Measurements from ENCODE around the gene NSRP1. TPM values are rescaled to one million over a fixed set of nuclear protein-coding genes. Genes with fewer than 3 reads are reported as not detected.
"Not testable (repeated sequence)": the region's sequence is repeated elsewhere in the genome, so short reads cannot be mapped to it uniquely, and the experiment has no call there.

NSRP1 gene
- total RNA-seq, 2 experiments from 2014 or later, result 26.1 to 29.7 TPM

DNA sequence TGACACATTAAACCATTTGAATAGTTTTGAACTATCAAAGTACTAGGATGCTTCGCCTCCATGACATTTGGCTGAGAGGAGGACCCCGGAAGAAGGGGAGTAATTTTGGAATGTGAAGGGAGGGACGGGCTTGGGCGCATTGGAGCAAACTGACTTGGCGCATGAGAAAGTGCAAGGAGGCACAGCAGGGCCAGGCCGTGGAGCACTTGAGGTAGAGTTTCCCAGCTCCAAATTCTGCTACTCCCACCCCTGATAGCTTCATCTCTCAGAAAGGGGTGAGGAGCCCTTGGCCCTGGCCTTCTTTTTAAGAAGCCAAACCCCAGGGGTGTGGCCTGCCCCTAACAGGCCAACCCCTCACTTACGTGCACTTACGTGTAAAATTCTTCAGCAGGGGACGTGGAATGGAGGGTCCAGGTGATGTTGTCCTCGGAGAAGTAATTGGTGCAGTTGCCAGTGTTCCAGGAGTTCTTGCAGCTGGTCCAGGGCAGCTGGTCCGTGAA is 101.2 kb downstream of the NSRP1 start:
- H3K4me1 Mint-ChIP-seq, result no peaks in the 10 kb centered on the region
- H3K9me3 Mint-ChIP-seq, result no peaks in the 10 kb centered on the region
- H3K36me3 Mint-ChIP-seq, result no peaks in the 10 kb centered on the region
- no peak overlapping the region for H3K27ac Mint-ChIP-seq
- H3K4me3 Mint-ChIP-seq, result no peak overlapping the region
- no peak for DNase-seq
- H3K27me3 Mint-ChIP-seq, result no peaks in the 10 kb centered on the region

DNA sequence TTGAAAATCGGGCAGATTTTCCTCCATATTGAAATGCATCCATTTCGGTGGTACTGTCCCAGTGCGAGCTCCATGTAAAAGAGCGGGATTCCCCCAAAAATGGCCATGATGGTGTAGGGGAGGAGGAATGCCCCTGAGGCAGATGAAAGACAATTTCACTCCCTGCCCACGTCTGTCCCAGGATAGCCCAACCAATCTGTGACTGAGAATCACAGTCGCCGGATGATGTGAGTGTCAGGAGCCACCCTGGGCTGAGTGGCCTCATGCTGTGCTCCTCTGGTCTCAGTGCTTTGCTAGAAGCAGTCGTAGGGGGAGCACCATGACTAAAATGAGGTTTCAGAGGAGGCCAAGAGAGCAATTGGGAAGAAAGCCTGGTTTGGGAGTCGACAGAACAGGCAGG is 102.2 kb downstream of the NSRP1 start:
- Mint-ChIP-seq H3K4me3 (no peak overlapping the region), H3K36me3 (no peaks in the 10 kb centered on the region), H3K27ac (no peak overlapping the region), H3K4me1 (no peaks in the 10 kb centered on the region), H3K9me3 (no peaks in the 10 kb centered on the region), H3K27me3 (no peaks in the 10 kb centered on the region)
- no peak for DNase-seq

DNA sequence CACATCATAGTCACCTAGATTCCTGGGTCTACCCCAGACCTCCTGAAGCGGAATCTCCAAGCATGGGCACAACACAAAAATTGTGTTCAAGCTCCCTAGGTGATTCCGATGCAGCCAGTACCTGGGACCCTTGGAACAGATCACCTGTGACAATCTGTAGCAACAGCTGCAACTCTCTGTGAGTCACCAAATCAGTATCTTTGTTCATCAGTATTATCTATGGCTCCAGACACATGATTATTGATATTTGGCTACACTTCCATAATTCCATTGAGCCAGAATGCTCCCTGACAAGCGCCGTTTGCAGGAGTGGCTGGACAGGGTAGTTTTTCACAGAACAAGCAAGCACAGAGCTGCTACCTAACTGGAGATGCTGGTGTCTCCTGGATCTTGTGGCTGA is 102.7 kb downstream of the NSRP1 start:
- no peak for DNase-seq
- no peaks in the 10 kb centered on the region for H3K27me3 Mint-ChIP-seq

DNA sequence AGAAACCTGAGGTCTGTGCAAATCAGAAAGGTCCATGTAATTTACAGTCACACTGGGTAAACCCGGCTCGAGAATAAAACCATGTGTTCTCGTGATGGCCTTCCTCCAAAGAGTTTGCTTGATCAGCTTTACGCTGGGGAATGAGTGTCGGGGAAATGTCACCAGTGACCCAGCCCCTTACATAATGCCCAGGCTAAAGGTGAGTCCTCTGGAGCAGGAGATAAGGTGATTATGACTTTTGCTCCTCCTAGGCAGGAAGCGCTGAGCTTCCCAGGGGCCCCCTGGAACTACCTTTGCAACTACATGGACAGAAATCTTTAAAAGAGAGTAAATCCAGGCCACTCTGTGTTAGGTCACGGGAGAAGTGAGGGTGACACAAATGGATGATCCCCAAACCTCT is 103.2 kb downstream of the NSRP1 start:
- no peak overlapping the region for H3K27ac Mint-ChIP-seq

More for the DNA sequence above, 102.7 kb downstream of the NSRP1 start:
- H3K4me3 Mint-ChIP-seq, result no peak overlapping the region
- H3K36me3 Mint-ChIP-seq, result no peaks in the 10 kb centered on the region
- H3K4me1 Mint-ChIP-seq, result no peaks in the 10 kb centered on the region
- H3K27ac Mint-ChIP-seq, result no peak overlapping the region
- no peaks in the 10 kb centered on the region for H3K9me3 Mint-ChIP-seq

DNA sequence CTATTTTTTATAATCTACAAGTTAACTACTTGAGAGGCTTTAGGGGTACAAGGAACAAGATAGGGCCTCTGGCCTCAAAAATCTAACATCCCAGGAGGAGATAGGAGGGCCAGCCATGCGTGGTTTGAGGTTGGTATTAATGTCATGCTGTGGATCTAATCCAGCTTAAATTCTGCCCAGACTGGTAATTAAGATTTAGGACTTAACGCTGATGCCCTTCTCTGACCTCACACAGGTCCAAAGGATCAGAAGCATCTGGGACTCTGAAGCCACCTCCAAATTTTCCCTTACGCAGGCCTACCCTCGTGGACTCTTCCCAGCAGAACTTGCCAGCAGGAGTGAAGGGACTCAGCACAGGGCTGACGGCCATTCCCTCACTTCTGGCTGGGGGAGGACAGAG is 103.8 kb downstream of the NSRP1 start:
- DNase-seq, result no peak
- no peaks in the 10 kb centered on the region for H3K4me1 Mint-ChIP-seq
- H3K4me3 Mint-ChIP-seq, result no peak overlapping the region
- H3K36me3 Mint-ChIP-seq, result no peaks in the 10 kb centered on the region
- no peaks in the 10 kb centered on the region for H3K9me3 Mint-ChIP-seq
- no peaks in the 10 kb centered on the region for H3K27me3 Mint-ChIP-seq
- no peak overlapping the region for H3K27ac Mint-ChIP-seq

More for the DNA sequence above, 103.2 kb downstream of the NSRP1 start:
- no peak overlapping the region for H3K4me3 Mint-ChIP-seq
- H3K9me3 Mint-ChIP-seq, result no peaks in the 10 kb centered on the region
- no peaks in the 10 kb centered on the region for H3K4me1 Mint-ChIP-seq
- H3K27me3 Mint-ChIP-seq, result no peaks in the 10 kb centered on the region
- DNase-seq, result no peak
- H3K36me3 Mint-ChIP-seq, result no peaks in the 10 kb centered on the region

DNA sequence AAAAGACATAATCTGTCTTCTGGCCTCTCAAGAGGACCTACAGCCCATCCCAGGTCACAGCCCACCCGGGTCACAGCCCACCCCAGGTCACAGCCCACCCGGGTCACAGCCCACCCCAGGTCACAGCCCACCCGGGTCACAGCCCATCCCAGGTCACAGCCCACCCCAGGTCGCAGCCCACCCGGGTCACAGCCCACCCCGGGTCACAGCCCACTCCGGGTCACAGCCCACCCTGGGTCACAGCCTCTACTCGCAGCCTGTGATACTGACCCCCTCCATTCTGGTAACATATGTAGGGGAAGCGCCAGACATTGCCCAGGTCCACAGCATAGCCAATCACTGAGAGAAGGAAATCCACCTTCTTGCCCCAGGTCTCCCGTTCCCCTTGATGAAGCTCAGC is 104.7 kb downstream of the NSRP1 start:
- Mint-ChIP-seq H3K27ac (no peak overlapping the region), H3K27me3 (no peaks in the 10 kb centered on the region), H3K36me3 (no peaks in the 10 kb centered on the region), H3K9me3 (no peaks in the 10 kb centered on the region), H3K4me1 (no peaks in the 10 kb centered on the region), H3K4me3 (no peak overlapping the region)
- no peak for DNase-seq

DNA sequence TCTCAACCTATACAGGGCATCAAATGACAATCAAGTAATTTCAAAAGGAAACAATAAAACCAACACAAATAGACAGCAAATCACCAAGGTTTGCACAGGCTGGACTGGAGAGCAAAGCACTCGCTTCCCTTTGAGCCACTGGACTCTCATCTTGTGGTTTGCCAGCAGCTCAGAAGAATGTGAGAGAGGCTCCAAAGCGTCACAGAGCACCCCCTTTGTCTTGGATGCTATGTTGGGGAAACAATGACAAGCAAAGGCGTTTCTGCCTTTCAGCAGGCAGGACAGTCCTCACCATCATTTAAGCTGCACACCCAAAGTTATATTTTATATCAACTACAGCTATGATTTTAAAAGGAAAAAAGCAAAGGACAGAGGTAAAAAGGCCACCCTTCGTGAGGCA is 105.6 kb downstream of the NSRP1 start:
- Mint-ChIP-seq H3K9me3 (no peaks in the 10 kb centered on the region), H3K27me3 (no peaks in the 10 kb centered on the region), H3K4me3 (no peak overlapping the region), H3K27ac (no peak overlapping the region), H3K4me1 (no peaks in the 10 kb centered on the region), H3K36me3 (no peaks in the 10 kb centered on the region)
- DNase-seq, result no peak

DNA sequence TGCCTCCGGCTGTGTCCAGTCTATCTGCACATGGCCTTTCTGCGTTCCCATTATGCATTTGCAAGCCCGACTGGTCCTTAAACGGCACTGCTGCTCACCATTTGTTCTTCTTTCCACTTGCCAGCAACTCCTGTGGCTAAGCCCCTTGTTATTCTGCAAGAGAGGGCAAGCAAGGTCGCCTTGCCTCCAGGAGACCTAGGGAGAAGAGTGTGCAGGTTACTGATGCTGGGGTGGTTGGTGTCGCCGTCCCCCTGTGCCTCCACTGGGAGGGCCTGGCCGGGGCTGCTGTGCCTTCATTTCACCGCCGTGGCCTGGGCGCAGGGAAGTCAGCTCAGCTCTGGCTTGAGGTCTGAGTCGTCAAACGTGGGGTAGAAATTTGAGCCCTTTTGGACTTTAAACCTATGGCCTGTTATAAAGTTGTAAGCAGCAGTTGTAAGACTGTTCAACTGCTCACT is 106.1 kb downstream of the NSRP1 start:
- Mint-ChIP-seq H3K9me3 (no peaks in the 10 kb centered on the region), H3K27ac (no peak overlapping the region), H3K4me1 (no peaks in the 10 kb centered on the region), H3K27me3 (no peaks in the 10 kb centered on the region), H3K4me3 (no peak overlapping the region), H3K36me3 (no peaks in the 10 kb centered on the region)
- DNase-seq, result no peak

DNA sequence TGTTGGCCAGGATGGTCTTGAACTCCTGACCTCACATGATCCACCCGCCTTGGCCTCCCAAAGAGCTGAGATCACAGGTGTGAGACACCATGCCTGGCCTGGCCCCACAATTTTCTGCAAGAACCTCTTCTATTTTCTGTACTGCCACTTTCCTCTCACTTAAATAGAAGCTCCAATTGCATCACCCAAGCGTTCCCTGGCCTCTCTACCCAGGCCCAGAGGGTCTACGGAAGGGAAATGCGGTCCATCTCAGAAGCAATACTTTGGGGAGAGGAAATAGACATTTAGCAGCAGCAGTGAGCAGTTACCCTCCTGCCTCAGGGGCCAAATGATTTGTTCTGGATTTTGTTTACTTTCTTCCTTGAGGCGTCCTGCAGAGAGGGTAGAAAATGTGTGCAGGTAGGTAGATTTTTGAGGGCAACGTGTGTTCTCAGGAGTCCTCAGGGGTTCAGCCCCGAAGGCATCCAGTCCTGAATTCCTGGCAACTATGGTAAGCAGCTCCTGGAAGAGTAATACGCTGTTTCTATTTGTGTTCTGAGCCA is 107.9 kb downstream of the NSRP1 start:
- H3K4me3 Mint-ChIP-seq, result no peak overlapping the region
- H3K27ac Mint-ChIP-seq, result no peak overlapping the region
- H3K36me3 Mint-ChIP-seq, result no peaks in the 10 kb centered on the region
- peaks cover 5% of the 10 kb centered on the region for H3K27me3 Mint-ChIP-seq
- no peaks in the 10 kb centered on the region for H3K9me3 Mint-ChIP-seq
- no peaks in the 10 kb centered on the region for H3K4me1 Mint-ChIP-seq
- DNase-seq, result no peak

DNA sequence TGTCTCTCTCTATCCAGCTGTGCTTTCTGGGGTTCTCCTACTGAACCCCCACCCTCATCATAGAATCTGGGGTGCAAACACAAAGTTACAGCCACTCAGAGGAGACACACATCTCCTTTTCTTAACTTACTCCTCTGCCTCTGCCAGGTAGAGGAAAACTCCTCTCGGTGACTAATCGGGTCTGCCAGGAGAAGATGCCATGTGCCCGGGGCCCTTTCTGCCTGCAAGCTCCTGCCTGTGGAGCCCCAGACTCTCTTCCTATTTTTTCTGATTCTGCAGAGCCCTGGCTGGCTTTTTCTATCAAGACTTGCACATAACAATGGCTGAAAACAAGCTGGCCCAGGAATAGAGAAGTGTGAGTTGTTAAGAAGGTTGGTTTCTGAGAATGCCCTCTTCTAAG is 108.5 kb downstream of the NSRP1 start:
- no peaks in the 10 kb centered on the region for H3K36me3 Mint-ChIP-seq
- no peak overlapping the region for H3K27ac Mint-ChIP-seq
- DNase-seq, result no peak
- no peaks in the 10 kb centered on the region for H3K4me1 Mint-ChIP-seq
- H3K4me3 Mint-ChIP-seq, result no peak overlapping the region
- H3K27me3 Mint-ChIP-seq, result peaks cover 5% of the 10 kb centered on the region
- no peaks in the 10 kb centered on the region for H3K9me3 Mint-ChIP-seq

DNA sequence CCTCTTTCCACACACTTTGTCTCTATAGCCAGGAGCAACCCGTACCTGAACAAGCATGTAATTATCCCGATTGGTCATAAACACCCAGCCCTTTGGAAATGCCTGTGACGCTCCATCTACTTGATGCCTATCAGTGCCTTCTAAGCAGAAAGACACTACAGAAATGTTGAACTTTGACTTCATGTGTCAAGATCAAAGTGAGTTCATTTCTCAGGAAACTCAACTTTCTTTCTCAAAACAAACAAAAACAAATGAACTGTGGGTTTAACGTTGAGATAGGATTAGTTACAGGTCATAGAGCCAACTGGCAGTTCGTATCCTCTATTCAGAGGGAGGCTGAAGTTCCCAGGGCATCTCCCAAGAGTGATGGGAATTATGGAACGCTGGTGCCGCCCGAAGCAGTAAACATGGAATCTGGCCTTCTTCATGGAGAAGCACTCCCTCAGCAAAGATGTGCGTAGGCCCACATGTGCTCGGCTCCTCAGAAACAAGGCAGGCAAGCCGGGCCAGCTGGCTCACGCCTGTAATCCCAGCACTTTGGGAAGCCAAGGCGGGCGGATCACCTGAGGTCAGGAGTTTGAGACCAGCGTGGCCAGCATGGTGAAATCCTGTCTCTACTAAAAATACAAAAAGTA is 109.4 kb downstream of the NSRP1 start:
- Mint-ChIP-seq H3K9me3 (no peaks in the 10 kb centered on the region), H3K4me1 (no peaks in the 10 kb centered on the region), H3K27me3 (peaks cover 14% of the 10 kb centered on the region), H3K27ac (no peak overlapping the region), H3K36me3 (no peaks in the 10 kb centered on the region), H3K4me3 (no peak overlapping the region)
- no peak for DNase-seq

DNA sequence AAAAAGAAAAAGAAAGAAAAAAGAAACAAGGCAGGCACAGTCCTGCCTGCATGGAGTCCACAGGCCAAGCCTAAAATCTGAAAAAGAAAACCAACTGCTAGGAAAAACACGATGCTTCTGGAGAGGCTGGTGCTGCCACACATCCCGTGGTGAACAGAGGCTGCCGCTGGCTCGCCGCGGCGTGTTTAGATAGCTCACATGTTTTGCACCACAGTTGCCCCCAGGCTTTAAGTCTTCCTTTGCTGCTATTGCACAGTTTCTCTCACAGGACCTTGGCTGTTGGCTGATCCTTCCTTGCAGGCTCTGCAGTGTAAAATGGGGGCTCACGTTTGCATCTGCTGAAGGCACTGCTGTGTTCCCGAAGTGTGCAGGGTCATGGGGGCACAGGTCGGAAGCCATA is 110.3 kb downstream of the NSRP1 start:
- peaks cover 15% of the 10 kb centered on the region for H3K27me3 Mint-ChIP-seq
- H3K4me3 Mint-ChIP-seq, result no peak overlapping the region
- no peaks in the 10 kb centered on the region for H3K9me3 Mint-ChIP-seq
- no peaks in the 10 kb centered on the region for H3K4me1 Mint-ChIP-seq
- DNase-seq, result no peak
- no peaks in the 10 kb centered on the region for H3K36me3 Mint-ChIP-seq
- no peak overlapping the region for H3K27ac Mint-ChIP-seq

DNA sequence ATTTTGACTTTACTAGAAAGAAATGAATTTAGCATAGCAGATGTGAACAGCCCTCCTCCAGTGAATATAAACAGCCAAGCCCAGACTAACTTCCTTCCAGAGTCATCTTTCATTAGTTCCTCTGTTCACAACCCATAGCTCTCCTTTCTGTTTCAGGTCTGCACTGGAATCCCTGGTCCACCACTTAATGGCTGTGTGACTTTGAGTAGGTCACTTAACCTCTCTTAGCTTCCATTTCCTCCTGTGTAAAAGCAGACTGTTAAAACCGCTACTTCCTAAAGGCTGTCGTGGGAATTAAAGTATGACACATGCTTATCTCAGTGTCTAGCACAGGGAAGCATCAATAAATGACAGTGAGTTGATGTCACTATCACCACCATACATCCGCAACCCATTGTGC is 111.4 kb downstream of the NSRP1 start:
- DNase-seq, result no peak
- Mint-ChIP-seq H3K9me3 (no peaks in the 10 kb centered on the region), H3K36me3 (no peaks in the 10 kb centered on the region), H3K27ac (no peak overlapping the region), H3K4me1 (no peaks in the 10 kb centered on the region), H3K4me3 (no peak overlapping the region), H3K27me3 (peaks cover 27% of the 10 kb centered on the region)

DNA sequence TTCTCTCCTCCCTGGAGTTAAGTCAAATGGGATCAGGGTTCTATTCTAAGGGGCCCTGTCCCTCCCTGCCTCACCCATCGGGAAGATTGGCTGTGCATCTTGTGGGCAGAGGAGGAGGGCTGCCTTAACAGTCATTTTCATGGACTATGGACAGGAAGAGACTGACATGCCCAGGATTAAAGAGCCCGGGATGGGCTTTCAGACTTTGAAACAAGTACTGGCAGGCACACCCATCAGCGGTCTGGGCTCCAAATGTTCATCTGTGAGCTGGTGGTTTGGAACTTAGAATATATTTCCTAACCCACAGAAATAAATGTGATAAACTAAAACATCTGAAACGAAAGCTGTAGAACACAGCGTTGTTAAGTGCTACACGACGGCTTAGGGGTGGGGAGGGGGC is 112.4 kb downstream of the NSRP1 start:
- H3K9me3 Mint-ChIP-seq, result no peaks in the 10 kb centered on the region
- no peaks in the 10 kb centered on the region for H3K36me3 Mint-ChIP-seq
- no peak overlapping the region for H3K27ac Mint-ChIP-seq
- no peaks in the 10 kb centered on the region for H3K4me1 Mint-ChIP-seq
- no peak for DNase-seq
- no peak overlapping the region for H3K4me3 Mint-ChIP-seq
- peaks cover 37% of the 10 kb centered on the region for H3K27me3 Mint-ChIP-seq

DNA sequence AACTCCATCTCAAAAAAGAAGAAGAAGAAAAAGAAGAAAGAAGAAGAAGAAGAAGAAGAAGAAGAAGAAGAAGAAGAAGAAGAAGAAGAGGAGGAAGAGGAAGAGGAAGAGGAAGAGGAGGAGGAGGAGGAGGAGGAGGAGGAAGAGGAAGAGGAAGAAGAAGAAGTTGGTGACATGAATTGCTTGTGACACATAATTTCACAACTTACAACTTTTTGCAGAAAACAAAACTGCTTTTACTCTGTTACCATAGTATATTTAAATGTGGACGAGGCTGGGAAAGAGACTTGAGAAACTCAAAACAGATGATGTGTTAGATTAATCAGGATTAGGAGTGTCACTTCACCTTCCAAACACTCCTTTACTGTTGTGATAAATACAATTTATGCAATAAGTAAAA is 113.4 kb downstream of the NSRP1 start:
- H3K27ac Mint-ChIP-seq, H3K4me3 Mint-ChIP-seq, H3K9me3 Mint-ChIP-seq, DNase-seq, H3K36me3 Mint-ChIP-seq, H3K4me1 Mint-ChIP-seq: not testable (repeated sequence)
- peaks cover 47% of the 10 kb centered on the region for H3K27me3 Mint-ChIP-seq

DNA sequence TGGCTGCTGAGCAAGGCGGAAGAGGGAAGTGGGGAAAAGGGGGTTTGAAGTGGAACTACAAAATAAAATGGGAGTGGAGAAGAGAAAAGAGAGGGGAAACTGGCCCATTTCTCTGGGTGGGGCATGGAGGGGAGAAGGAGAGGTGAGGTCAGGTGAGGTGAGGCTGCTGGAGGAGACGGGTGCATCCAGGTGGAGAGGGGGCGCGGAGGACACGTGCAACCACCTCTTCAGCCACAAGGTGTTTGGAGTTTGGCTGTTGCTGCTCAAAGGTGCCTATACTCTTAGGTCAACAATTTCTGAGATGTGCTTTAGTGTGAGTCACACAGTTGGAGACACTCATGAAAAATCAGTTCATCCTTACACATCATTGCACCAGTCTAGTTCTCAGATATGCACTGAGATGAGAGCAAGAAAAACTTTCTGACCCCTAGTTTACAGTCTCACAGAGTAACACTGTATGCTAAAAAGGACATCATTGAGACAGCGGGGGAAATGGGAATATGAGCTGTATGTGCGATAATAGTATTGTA is 114.0 kb downstream of the NSRP1 start:
- no peaks in the 10 kb centered on the region for H3K36me3 Mint-ChIP-seq
- peaks cover 52% of the 10 kb centered on the region for H3K27me3 Mint-ChIP-seq
- no peaks in the 10 kb centered on the region for H3K9me3 Mint-ChIP-seq
- H3K4me1 Mint-ChIP-seq, result peaks cover 6% of the 10 kb centered on the region
- no peak overlapping the region for H3K27ac Mint-ChIP-seq
- no peak for DNase-seq
- H3K4me3 Mint-ChIP-seq, result no peak overlapping the region

Data from activated naive CD8-positive, alpha-beta T cell treated with anti-CD3 and anti-CD28 coated beads for 36 hours (primary cell).